ENCODE results near the gene PLEKHA7. TPM values are rescaled to one million over a fixed set of nuclear protein-coding genes. Genes with fewer than 3 reads are reported as not detected.

PLEKHA7 gene
- total RNA-seq, 1 experiment from 2014 or later, result 7.2 TPM

- Histone ChIP-seq H3K27ac (ENCODE audit: low read depth, low read length) (no peak overlapping the region), H3K4me1 (ENCODE audit: control insufficient read depth in 1 of 2, insufficient read depth in 2 of 2, low read length in 2 of 2) (no peaks in the 10 kb centered on the region), H2AFZ (ENCODE audit: low read depth, low read length, poor library complexity, severe bottlenecking) (no peak overlapping the region), H3K9me2 (ENCODE audit: insufficient read depth) (no peaks in the 10 kb centered on the region), H3K9me3 (ENCODE audit: control insufficient read depth in 1 of 2, insufficient read depth in 1 of 2, low read depth in 1 of 2, low read length in 2 of 2) (no peaks in the 10 kb centered on the region), H3K79me2 (ENCODE audit: insufficient read depth, low read length) (no peaks in the 10 kb centered on the region), H4K20me1 (ENCODE audit: insufficient read depth) (no peaks in the 10 kb centered on the region), H3K27me3 (ENCODE audit: insufficient read depth, low read length) (no peaks in the 10 kb centered on the region), H3K4me2 (ENCODE audit: low read length) (no peak overlapping the region), H3K9ac (ENCODE audit: low read length) (no peak overlapping the region), H3K4me3 (replicated peaks in 1 of 2; ENCODE audit: low read depth in 1 of 2, low read length in 2 of 2) (no peak overlapping the region), H3K36me3 (ENCODE audit: control insufficient read depth in 1 of 2, insufficient read depth in 2 of 2, low read length in 2 of 2) (no peaks in the 10 kb centered on the region)
- ATAC-seq (no peak), DNase-seq (ENCODE audit: low read depth, low spot score) (no peak)
- no TSS peak for BruUV-seq (replicated peaks)
- RAD21 ChIA-PET (ENCODE audit: low non-redundant PET in 1 of 2, low total read pairs in 2 of 2, uncharacterized antibody in 2 of 2, unreplicated experiment in 2 of 2), result no interaction called here
- POLR2A ChIA-PET, result no interaction called here
- intact Hi-C loops (cut with micrococcal nuclease), result no loop called here
- no peak for TF ChIP-seq YY1 (IDR thresholded peaks at IDR 0.05; ENCODE audit: extremely low read depth, insufficient replicate concordance, low read depth, low read length)
- no peak for TF ChIP-seq CBX3 (IDR thresholded peaks at IDR 0.05; ENCODE audit: low read depth)
- CTCF ChIA-PET, result no interaction called here
Measured at GRCh38 chr11:16839821-16840220, 174.4 kb downstream of the PLEKHA7 start.

DNA sequence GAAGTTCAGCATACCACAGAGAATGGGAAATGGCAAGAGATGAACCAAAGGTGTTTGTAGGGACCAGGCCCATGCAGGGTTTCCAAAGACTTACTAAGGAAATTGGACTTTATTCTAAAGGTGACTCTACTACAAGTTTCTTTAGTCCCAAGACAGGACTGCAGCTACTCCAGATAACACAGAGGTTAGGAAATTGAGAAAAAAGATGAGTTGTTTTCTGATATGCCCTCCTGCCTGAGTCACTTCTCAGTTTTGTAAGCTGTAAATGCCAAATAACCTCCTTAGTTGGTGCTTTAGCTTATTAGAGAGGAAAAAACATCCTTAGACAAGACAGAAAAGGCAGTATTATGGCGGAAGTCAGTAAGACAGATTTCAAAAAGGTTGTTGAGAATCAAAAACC lies 179.8 kb downstream of the PLEKHA7 start:
- ATAC-seq, result no peak
- H3K27me3 ChIP-seq (ENCODE audit: insufficient read depth, low read length), result no peaks in the 10 kb centered on the region
- no peak overlapping the region for H3K4me3 ChIP-seq (replicated peaks in 1 of 2; ENCODE audit: low read depth in 1 of 2, low read length in 2 of 2)
- H3K9me2 ChIP-seq (ENCODE audit: insufficient read depth), result no peaks in the 10 kb centered on the region
- H3K36me3 ChIP-seq (ENCODE audit: control insufficient read depth in 1 of 2, insufficient read depth in 2 of 2, low read length in 2 of 2), result no peaks in the 10 kb centered on the region
- DNase-seq (ENCODE audit: low read depth, low spot score), result no peak
- H2AFZ ChIP-seq (ENCODE audit: low read depth, low read length, poor library complexity, severe bottlenecking), result no peak overlapping the region
- ChIA-PET CTCF (no interaction called here), RAD21 (ENCODE audit: low non-redundant PET in 1 of 2, low total read pairs in 2 of 2, uncharacterized antibody in 2 of 2, unreplicated experiment in 2 of 2) (no interaction called here), POLR2A (no interaction called here)
- no peaks in the 10 kb centered on the region for H3K9me3 ChIP-seq (ENCODE audit: control insufficient read depth in 1 of 2, insufficient read depth in 1 of 2, low read depth in 1 of 2, low read length in 2 of 2)
- TF ChIP-seq SIN3A (IDR thresholded peaks at IDR 0.05; ENCODE audit: low read depth) (no peak), ZNF274 (IDR thresholded peaks at IDR 0.05; ENCODE audit: low read depth, low read length) (no peak), CBX3 (IDR thresholded peaks at IDR 0.05; ENCODE audit: low read depth) (no peak), RAD21 (IDR thresholded peaks at IDR 0.05; ENCODE audit: low read depth) (no peak), EZH2 (IDR thresholded peaks at IDR 0.05) (no peak), FOSL1 (IDR thresholded peaks at IDR 0.05; ENCODE audit: low read depth) (no peak), CEBPB (IDR thresholded peaks at IDR 0.05; ENCODE audit: low read depth) (no peak), EGR1 (IDR thresholded peaks at IDR 0.05; ENCODE audit: low read depth) (no peak), JUND (IDR thresholded peaks at IDR 0.05) (no peak)
- TF ChIP-seq, protein P1, sequence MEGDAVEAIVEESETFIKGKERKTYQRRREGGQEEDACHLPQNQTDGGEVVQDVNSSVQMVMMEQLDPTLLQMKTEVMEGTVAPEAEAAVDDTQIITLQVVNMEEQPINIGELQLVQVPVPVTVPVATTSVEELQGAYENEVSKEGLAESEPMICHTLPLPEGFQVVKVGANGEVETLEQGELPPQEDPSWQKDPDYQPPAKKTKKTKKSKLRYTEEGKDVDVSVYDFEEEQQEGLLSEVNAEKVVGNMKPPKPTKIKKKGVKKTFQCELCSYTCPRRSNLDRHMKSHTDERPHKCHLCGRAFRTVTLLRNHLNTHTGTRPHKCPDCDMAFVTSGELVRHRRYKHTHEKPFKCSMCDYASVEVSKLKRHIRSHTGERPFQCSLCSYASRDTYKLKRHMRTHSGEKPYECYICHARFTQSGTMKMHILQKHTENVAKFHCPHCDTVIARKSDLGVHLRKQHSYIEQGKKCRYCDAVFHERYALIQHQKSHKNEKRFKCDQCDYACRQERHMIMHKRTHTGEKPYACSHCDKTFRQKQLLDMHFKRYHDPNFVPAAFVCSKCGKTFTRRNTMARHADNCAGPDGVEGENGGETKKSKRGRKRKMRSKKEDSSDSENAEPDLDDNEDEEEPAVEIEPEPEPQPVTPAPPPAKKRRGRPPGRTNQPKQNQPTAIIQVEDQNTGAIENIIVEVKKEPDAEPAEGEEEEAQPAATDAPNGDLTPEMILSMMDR (IDR thresholded peaks at IDR 0.05 in 2 of 3, conservative IDR thresholded peaks at IDR 0.05 in 1 of 3; ENCODE audit: borderline replicate concordance in 1 of 3, insufficient read depth in 1 of 3, low read depth in 2 of 3, low read length in 2 of 3), result no peak
- no TSS peak for BruUV-seq (replicated peaks)
- intact Hi-C loops (cut with micrococcal nuclease), result no loop called here
- H3K79me2 ChIP-seq (ENCODE audit: insufficient read depth, low read length), result no peaks in the 10 kb centered on the region
- H3K4me1 ChIP-seq (ENCODE audit: control insufficient read depth in 1 of 2, insufficient read depth in 2 of 2, low read length in 2 of 2), result no peaks in the 10 kb centered on the region
- no peak overlapping the region for H3K4me2 ChIP-seq (ENCODE audit: low read length)
- H3K27ac ChIP-seq (ENCODE audit: low read depth, low read length), result no peak overlapping the region
- H4K20me1 ChIP-seq (ENCODE audit: insufficient read depth), result no peaks in the 10 kb centered on the region
- no peak overlapping the region for H3K9ac ChIP-seq (ENCODE audit: low read length)
